RWPE2 (cell line): ENCODE results near the gene NCOR2.

Experiments used
- ATAC-seq: fragments of 200-7000 bp; cut with Tn5 transposase; 3 replicates; pipeline ENCODE4 v1.9.1; 2021; ENCODE audit warnings: low read depth
- DNase-seq: peaks from one replicate; pipeline ENCODE4 v3.0.0-alpha.2; 2020; ENCODE audit warnings: low spot score
- H3K27ac ChIP-seq: fragments of 450-650 bp; 2 replicates; pipeline ENCODE4 v1.5.1; 2017; ENCODE audit warnings: mild to moderate bottlenecking; ENCODE audit not compliant: poor library complexity, severe bottlenecking
- H3K27me3 ChIP-seq: fragments of 250-450 bp; sonication (Bioruptor Pico); 2 replicates; pipeline ENCODE4 v1.5.1; 2021; ENCODE audit warnings: mild to moderate bottlenecking, moderate library complexity; ENCODE audit not compliant: insufficient read depth, poor library complexity, severe bottlenecking
- H3K36me3 ChIP-seq: fragments of 250-450 bp; sonication (Bioruptor Pico); 2 replicates; pipeline ENCODE4 v1.5.1; 2020; ENCODE audit warnings: low read depth, mild to moderate bottlenecking, moderate library complexity
- H3K4me1 ChIP-seq: fragments of 250-450 bp; sonication (Bioruptor Pico); 2 replicates; pipeline ENCODE4 v1.5.1; 2021; ENCODE audit warnings: mild to moderate bottlenecking, moderate library complexity; ENCODE audit not compliant: insufficient read depth, poor library complexity, severe bottlenecking
- H3K4me3 ChIP-seq: fragments of 250-450 bp; sonication (Bioruptor Pico); 2 replicates; pipeline ENCODE4 v1.5.1; 2021; ENCODE audit warnings: mild to moderate bottlenecking, moderate library complexity; ENCODE audit not compliant: severe bottlenecking
- H3K9me3 ChIP-seq: fragments of 250-450 bp; sonication (Bioruptor Pico); 2 replicates; pipeline ENCODE4 v1.5.1; 2021; ENCODE audit warnings: mild to moderate bottlenecking, moderate library complexity; ENCODE audit not compliant: severe bottlenecking
- TF ChIP-seq, protein P1 (sequence below): fragments of 450-650 bp; IDR thresholded peaks from one replicate; pipeline ENCODE4 v1.5.1; 2017; ENCODE audit warnings: mild to moderate bottlenecking, moderate library complexity; ENCODE audit not compliant: poor library complexity, severe bottlenecking

The NCOR2 gene

DNA sequence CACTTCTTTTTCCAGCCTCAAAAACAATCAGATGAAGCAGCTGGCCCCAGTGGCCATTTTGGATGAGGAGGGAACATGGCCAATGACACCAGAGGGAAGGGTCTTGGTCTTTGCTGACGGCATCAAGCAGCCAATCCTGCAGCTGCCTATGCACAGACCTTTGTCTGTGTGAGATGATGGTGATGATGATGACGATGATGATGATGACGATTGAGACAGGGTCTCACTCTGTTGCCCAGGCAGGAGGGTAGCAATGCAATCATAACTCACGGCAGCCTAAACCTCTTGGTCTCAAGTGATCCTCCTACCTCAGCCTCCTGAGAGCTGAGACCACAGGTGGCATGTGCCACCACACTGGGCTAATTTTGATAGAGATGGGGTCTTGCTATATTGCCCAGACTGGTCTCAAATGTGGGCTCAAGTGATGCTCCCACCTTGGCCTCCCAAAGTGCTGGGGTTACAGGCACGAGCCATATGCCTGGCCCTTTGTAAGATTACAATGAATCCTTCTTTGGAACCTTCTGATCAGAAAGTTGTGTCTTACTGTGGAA is 26.5 kb upstream of the NCOR2 start:
- DNase-seq (no peak), ATAC-seq (no peak)
- Histone ChIP-seq H3K27me3 (no peaks in the 10 kb centered on the region), H3K36me3 (no peaks in the 10 kb centered on the region), H3K4me3 (no peak overlapping the region), H3K4me1 (peaks cover 24% of the 10 kb centered on the region), H3K27ac (no peak overlapping the region), H3K9me3 (no peaks in the 10 kb centered on the region)
- TF ChIP-seq, protein P1, sequence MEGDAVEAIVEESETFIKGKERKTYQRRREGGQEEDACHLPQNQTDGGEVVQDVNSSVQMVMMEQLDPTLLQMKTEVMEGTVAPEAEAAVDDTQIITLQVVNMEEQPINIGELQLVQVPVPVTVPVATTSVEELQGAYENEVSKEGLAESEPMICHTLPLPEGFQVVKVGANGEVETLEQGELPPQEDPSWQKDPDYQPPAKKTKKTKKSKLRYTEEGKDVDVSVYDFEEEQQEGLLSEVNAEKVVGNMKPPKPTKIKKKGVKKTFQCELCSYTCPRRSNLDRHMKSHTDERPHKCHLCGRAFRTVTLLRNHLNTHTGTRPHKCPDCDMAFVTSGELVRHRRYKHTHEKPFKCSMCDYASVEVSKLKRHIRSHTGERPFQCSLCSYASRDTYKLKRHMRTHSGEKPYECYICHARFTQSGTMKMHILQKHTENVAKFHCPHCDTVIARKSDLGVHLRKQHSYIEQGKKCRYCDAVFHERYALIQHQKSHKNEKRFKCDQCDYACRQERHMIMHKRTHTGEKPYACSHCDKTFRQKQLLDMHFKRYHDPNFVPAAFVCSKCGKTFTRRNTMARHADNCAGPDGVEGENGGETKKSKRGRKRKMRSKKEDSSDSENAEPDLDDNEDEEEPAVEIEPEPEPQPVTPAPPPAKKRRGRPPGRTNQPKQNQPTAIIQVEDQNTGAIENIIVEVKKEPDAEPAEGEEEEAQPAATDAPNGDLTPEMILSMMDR, result no peak

DNA sequence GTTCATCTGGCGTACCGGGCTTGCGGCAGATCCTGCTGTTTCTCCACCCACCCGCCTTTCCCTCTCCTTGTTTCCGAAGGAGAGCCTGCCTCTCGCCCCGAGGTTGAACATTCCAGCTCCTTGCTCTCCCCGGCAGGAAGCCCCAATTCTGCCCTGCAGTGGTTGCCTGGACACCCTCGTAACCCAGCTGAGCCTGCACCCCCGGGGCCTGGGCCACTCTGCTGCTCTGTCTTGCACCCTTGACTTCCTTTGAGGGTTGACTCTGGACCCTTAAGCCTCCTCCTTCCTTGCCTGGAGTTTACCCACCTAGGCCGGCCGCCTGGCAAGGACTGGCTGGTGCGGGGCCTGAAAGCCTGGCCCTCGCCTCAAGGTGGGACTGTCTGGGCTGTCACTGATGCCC is 25.8 kb upstream of the NCOR2 start:
- DNase-seq (no peak), ATAC-seq (no peak)
- Histone ChIP-seq H3K4me1 (peaks cover 31% of the 10 kb centered on the region), H3K27me3 (no peaks in the 10 kb centered on the region), H3K27ac (no peak overlapping the region), H3K36me3 (no peaks in the 10 kb centered on the region), H3K4me3 (no peak overlapping the region), H3K9me3 (no peaks in the 10 kb centered on the region)
- TF ChIP-seq, protein P1, result no peak

- H3K9me3 ChIP-seq, result no peaks in the 10 kb centered on the region
- TF ChIP-seq, protein P1, result no peak
- ATAC-seq, result peak; percentile 26; the same call in 1 of the 3 replicates
- H3K4me3 ChIP-seq, result no peak overlapping the region
- no peaks in the 10 kb centered on the region for H3K27me3 ChIP-seq
- H3K36me3 ChIP-seq, result no peaks in the 10 kb centered on the region
- DNase-seq, result no peak
- peak overlapping the region; percentile 59 for H3K27ac ChIP-seq
- H3K4me1 ChIP-seq, result peaks cover 31% of the 10 kb centered on the region
Observed at GRCh38 chr12:124592481-124593160, 25.2 kb upstream of the NCOR2 start.

- H3K9me3 ChIP-seq, result no peaks in the 10 kb centered on the region
- peak overlapping the region; percentile 59 for H3K27ac ChIP-seq
- H3K4me3 ChIP-seq, result no peak overlapping the region
- ATAC-seq (peak; percentile 76), DNase-seq (no peak)
- no peaks in the 10 kb centered on the region for H3K36me3 ChIP-seq
- H3K4me1 ChIP-seq, result peaks cover 31% of the 10 kb centered on the region
- TF ChIP-seq, protein P1, result no peak
- H3K27me3 ChIP-seq, result no peaks in the 10 kb centered on the region
Observed at GRCh38 chr12:124592050-124592449, 24.6 kb upstream of the NCOR2 start.

DNA sequence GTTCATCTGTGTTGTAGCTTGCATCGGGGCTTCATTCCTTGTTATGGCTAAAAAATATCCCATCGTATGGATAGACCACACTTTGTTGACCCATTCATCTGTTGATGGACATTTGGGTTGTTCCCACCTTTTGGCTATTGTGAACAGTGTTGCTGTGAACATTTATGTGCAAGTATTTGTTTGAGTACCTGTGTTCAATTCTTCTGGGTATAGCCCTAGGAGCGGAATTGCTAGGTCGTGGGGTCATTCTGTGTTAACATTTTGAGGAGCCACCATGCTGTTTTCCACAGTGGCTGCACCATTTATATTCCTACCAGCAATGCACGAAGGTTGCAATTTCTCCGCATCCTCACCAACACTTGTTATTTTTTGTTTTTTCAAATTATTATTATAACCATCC is 23.0 kb upstream of the NCOR2 start:
- Histone ChIP-seq H3K36me3 (no peaks in the 10 kb centered on the region), H3K4me3 (no peak overlapping the region), H3K9me3 (no peaks in the 10 kb centered on the region), H3K4me1 (peaks cover 31% of the 10 kb centered on the region), H3K27me3 (no peaks in the 10 kb centered on the region), H3K27ac (peak overlapping the region; percentile 80)
- ATAC-seq (no peak), DNase-seq (no peak)
- TF ChIP-seq, protein P1, result no peak
